Stimulated activated CD4-positive, alpha-beta T cell treated with anti-CD3 and anti-CD28 coated beads, Interleukin-1b, Interleukin-23, amount 100 ng/mL, for 4 hours (primary cell): Measurements from ENCODE around the gene MTM1.

Experiments
- DNase-seq, 2 donors: peaks; one replicate each; pipeline ENCODE4 v3.0.0-alpha.2; 2020; ENCODE audit warnings: low read depth in 2 of 2

Gene MTM1

GRCh38 chrX:150548684-150549083, 19.7 kb upstream of the MTM1 start:
- DNase-seq: no peak

DNA sequence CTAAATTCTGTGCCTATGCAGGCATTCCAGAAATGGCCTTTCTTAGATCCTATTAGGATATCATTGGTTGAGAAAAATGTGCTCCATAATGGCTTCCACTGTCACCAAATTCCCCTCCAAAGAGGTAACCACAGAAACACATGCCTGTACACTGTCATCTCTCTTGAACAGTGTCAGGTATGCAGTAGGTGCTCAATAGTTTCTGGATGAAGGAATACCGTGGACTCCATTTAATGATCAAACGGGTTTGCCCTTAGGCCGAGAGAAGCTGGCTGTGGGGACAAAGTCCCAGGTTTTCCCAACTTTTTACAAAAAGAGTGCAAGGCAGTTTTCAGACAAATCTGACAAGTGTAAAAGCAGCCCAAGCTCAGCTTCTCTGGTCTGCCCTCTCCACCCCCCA, 16.5 kb upstream of the MTM1 start:
- DNase-seq: no peak

- no peak for DNase-seq
Observed at GRCh38 chrX:150558424-150558823, 10.0 kb upstream of the MTM1 start.

DNA sequence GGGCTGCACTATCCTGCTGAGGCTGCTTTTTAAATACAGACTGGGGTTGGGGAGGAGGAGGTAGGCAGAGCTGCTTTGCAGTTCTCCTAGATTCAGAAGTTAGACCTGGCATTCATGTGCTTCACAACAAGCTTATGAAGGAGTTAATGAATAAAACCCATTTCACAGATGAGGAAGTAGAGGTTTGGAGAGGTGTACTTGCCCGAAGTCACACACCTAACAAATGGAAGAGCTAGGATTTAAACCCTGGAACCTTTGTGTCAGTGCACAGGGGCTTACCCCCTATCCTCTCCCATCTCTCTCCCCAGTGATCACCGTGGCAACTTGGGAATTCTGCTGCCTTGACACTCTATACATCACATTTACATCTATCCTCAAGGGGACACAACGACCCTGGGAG, 3.6 kb upstream of the MTM1 start:
- DNase-seq: no peak

- no peak for DNase-seq
Observed at GRCh38 chrX:150565551-150565950, 2.9 kb upstream of the MTM1 start.

DNA sequence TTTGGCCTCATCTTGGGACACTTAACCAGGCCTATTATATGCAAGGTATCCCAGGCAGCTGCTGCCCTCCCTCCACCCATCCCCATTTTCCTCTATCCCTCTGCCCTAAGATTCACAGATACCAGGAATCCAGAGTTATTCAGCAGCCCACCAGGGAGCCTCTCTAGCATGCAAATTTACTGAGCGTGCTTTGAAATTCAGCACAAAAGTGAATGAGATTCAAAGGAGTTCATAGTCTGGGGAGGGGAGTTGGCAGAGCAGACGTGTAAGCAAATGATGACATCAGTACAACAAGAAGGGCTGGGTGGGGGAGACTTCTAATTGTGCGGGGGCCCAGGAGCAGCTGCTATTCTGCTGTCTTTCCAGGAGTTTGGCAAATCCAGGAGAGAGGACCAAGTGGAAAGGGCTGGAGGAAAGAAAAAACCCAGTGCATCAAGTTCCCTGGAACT, 1.7 kb upstream of the MTM1 start:
- no peak for DNase-seq

- no peak for DNase-seq
Observed at GRCh38 chrX:150567645-150568319, 639 bp upstream of the MTM1 start.

GRCh38 chrX:150569155-150569477, 695 bp downstream of the MTM1 start:
- DNase-seq: peak in 1 of 2 donors; percentile 11

- DNase-seq: no peak
Observed at GRCh38 chrX:150570512-150570911, 2.1 kb downstream of the MTM1 start.

- no peak for DNase-seq
Observed at GRCh38 chrX:150572206-150572605, 3.8 kb downstream of the MTM1 start.

DNA sequence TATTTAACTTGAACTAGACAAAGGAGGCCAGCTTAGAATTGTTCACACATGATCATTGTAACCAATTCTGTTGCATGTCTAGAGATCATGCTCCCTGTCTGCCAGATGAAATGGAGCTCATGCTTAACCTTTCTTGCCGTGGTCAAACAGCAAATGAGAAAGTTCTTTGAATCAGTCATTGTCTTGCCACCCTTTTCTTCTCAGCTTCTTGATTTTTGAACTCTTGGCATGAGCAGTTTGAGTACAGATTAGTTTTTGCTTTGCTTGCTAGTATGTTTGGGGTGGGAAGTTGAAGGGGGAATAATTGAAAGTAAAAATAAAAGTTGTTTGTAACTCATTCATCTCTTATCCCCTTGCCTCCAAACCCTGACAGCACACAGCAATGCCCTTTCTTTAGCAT, 4.7 kb downstream of the MTM1 start:
- no peak for DNase-seq

DNA sequence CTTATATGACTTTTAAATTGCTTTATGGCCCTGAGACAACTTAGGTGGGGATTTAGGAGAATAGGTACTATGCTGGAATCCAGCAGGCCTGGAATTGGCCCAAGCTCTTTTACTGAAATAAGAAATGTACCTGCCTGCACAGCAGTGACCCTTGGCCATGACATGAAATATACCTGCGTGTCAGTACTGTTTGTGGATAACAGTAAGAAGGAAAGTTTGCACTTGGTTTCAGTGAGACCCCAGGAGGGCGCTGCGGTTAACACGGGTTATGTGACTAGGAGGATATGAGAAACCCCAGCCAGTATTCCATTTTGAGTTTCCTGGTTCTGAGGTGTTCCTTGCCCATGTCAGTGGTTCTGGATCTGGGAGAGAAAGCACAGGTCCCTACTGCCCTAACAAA, 5.3 kb downstream of the MTM1 start:
- DNase-seq: peak in 1 of 2 donors; percentile 3

GRCh38 chrX:150574559-150575418, 6.4 kb downstream of the MTM1 start:
- DNase-seq: no peak

DNA sequence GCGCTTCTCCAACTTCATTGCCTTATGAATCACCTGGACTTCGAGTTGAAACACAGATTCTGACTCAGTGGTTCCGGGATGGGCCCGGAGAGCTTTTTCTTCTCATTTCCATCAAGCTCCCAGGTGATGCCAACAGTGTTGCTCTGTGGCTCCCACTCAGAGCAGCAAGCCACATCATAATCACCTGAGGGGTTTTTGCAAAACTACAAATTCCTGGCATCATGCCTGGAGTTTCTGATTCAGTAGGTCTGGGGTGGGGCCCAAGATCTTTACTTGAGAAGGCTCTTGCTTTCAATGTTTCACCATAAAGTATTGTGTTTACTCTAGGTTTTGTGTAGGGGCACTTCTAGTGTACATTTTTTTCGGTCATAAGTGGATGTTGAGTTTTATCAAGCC, 7.0 kb downstream of the MTM1 start:
- DNase-seq: peak; percentile 26 to 62

DNA sequence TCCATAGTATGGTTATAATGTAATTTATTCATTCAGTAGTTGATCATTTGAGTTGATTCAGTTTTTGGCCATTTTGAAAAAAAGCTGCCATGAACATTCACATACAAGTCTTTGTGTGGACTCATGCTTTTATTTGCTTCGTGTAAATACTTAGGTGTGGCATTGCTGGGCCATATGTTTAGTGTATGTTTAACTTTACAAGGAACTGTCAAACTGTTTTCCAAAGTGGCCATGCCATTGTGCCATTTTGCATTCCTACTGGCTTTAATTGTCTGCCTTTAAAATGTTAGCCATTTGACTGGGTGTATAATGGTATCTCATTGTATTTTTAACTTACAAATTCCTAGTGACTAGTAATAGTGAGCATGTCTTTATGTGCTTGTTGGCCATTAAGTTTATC, 8.8 kb downstream of the MTM1 start:
- DNase-seq: no peak

DNA sequence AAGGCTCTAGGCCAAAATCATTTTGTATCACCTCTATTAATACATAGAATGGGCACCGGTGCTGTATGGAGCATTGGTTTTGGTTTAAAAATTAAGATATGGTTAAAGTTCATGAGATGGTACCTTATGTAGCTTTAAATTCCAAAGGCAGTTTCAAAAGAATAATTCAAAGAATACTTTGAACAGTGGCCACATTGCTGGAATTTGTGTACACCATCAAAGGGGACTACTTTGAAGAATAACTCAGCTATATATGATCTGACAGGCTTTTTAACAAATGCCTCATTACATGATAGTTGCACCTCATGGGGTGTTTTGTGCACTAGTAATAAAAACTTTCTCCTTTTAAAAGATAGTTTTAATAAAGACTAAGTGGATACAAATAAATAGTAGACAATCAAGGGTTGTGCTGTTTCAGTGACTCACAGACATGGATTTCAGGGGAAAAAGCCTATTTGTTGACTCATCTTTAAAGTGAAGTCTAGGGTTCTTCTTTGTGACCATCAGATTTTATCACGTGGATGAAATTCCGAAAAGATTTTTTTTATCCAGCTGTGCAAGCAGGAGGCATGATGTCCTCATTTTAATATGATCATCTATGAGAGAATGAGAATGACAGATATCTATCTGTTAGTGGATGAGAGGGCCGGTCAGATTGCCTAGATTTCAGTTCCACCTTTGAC, 12.8 kb downstream of the MTM1 start:
- no peak for DNase-seq

DNA sequence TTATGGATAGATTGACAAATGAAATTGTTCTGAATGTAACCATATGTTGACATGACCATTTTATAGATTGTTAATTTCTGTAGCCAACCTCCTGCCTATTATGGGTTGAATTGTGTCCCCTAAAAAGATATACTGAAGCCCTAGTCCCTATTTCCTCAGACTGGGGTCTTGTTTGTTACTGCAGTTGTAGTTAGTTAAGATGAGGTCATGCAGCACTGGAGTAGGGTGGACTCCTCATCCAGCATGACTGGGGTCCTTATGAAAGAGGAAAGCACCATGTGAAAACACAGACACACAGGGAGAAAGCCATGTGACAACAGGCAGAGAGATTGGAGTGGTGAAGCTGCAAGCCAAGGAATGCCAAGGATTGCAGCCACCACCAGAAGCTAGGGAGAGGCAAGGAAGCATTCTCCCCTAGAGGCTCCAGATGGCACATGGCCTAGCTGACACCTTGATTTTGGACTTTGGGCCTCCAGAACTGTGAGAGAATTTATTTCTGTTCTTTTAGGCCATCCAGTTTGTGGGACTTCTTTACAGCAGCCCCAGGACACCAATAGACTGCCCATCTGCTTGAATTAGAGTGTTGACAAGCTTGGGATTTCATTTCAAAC, 14.0 kb downstream of the MTM1 start:
- DNase-seq: no peak

DNA sequence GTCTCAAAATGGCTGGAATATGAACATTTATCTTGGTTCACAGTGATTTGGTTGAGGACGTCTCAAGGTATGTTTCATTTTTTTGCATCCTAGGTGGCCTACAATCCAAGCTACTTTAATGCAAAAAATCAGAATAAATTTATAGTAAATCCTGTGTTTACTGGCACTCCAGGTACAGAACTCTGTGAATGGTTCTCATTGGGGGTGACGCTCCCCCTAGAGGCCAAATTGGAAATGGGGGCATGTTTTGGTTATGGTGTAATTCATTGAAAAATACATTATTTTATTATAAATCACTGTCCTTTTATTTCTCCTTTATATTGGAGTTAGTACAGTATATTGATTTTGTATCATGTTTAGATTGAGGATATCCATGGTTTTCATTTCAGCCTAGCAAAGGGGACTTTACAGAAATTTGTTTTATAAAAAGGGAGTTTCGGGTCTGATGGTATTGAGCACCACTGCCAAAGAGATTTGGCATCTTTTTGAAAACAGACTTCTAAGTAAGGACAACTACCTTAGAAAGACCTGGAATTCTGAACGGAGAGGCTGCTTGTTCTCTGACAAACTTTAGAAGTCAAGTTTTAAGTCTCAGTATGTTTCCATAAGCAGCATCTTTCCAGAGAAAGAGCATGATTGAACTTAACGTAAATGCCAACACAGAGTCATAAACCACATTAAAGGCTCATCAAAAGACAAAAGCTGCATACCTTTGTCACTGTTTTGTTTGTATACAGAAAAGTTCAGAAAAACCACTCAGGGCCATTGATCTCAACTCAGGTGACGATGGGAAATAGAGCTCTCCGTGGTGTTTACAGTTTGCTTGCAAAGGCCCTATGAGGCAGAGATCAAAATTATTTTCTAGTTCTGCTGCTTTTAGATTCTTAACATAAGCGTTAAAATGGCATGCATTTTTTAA, 19.4 kb downstream of the MTM1 start:
- DNase-seq: peak; percentile 23 to 32

GRCh38 chrX:150594584-150594983, 26.2 kb downstream of the MTM1 start:
- DNase-seq: no peak

- DNase-seq: no peak
Observed at GRCh38 chrX:150599226-150599625, 30.8 kb downstream of the MTM1 start.

GRCh38 chrX:150602296-150602695, 33.9 kb downstream of the MTM1 start:
- no peak for DNase-seq
